NCI-H82 (cell line): Measurements from ENCODE around the gene MMP1.
"Not testable (repeated sequence)": the region's sequence is repeated elsewhere in the genome, so short reads cannot be mapped to it uniquely, and the experiment has no call there.

Source experiments
- DNase-seq: peaks from one replicate; lab custom pipeline; 2025; lab: John Stamatoyannopoulos, UW

Gene MMP1

GRCh38 chr11:102760344-102761035 lies 37.5 kb downstream of the MMP1 start:
- no peak for DNase-seq

- DNase-seq: no peak
Measured at GRCh38 chr11:102757823-102758549, 40.0 kb downstream of the MMP1 start.

GRCh38 chr11:102753267-102753666 lies 44.7 kb downstream of the MMP1 start:
- DNase-seq: no peak

DNA sequence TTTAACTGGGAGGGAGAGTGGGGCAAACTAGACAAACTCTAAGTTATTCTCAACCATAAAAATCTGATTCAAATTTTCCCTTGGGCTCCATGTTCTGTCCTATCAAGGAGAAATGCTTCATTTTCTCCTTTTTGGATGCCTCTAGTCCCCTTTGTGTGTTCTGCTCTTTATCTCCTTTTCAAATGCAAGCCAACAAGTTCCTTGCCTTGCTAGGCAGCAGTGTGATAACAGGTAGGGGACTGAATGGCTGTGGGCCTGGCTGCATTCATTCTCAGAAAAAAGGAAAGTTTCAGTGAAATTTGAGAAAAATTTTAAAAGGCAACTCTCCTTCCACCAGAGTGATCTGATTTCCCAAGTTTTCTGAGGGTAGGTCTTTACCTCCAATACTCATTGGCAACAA lies 46.3 kb downstream of the MMP1 start:
- no peak for DNase-seq

DNA sequence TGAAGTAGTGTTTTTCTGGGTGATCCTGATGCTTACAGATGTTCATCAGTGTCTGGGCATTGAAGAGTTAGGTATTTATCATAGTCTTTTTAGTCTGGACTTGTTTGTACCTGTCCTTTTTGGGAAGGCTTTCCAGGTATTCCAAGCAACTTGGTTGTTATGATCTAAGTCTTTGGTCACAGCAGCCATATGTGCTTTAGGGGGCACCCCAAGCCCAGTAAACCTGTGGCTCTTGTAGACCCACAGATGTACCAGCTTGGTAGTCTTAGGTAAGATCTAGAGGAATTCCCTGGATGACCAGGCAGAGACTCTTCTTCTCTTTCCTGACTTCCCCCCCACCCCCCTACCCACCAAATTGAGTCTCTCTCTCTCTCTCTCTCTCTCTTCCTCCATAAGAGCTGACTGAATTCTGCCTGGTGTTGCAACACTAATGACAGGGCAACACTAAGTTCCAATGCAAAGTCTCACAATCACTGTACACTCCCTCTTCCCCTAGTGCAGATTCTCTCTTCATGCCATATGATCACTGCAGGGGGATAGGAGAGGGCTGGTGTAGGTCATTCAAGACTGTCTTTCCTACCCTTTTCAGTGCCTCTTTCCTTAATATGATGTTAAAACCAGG lies 48.7 kb downstream of the MMP1 start:
- no peak for DNase-seq

DNA sequence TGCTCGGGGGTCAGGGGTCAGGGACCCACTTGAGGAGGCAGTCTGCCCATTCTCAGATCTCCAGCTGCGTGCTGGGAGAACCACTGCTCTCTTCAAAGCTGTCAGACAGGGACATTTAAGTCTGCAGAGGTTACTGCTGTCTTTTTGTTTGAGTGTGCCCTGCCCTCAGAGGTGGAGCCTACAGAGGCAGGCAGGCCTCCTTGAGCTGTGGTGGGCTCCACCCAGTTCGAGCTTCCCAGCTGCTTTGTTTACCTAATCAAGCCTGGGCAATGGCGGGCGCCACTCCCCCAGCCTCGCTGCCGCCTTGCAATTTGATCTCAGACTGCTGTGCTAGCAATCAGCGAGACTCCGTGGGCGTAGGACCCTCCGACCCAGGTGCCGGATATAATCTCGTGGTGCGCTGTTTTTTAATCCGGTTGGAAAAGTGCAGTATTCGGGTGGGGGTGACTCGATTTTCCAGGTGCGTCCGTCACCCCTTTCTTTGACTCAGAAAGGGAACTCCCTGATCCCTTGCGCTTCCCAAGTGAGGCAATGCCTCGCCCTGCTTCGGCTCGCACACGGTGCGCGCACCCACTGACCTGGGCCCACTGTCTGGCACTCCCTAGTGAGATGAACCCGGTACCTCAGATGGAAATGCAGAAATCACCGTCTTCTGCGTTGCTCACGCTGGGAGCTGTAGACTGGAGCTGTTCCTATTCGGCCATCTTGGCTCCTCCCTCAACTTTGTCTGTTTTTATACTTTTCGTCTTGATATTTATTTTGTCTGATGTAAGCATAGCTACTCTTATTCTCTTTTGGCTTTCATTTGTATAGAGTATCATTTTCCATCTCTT lies 51.0 kb downstream of the MMP1 start:
- not testable (repeated sequence) for DNase-seq
